T-helper 1 cell treated with Interleukin-12 subunit alpha and Interleukin-12 subunit beta and Interleukin-4 antibody, amounts not matched to agents 30 μg/mL and 1 μg/mL, for 36 hours (primary cell): Measurements from ENCODE around the gene GAS2L1.

Source experiments
- H3K27ac Mint-ChIP-seq: one replicate; pipeline ENCODE4 v1.8.0; 2021; ENCODE audit warnings: mild to moderate bottlenecking, mixed read lengths
- H3K27me3 Mint-ChIP-seq: one replicate; pipeline ENCODE4 v1.8.0; 2021; ENCODE audit warnings: low read depth, mixed read lengths
- H3K36me3 Mint-ChIP-seq: one replicate; pipeline ENCODE4 v1.8.0; 2021; ENCODE audit warnings: low read depth, mixed read lengths
- H3K4me1 Mint-ChIP-seq: one replicate; pipeline ENCODE4 v1.8.0; 2021; ENCODE audit warnings: low read depth, mixed read lengths
- H3K4me3 Mint-ChIP-seq: one replicate; pipeline ENCODE4 v1.8.0; 2021; ENCODE audit warnings: mild to moderate bottlenecking, moderate library complexity, mixed read lengths
- H3K9me3 Mint-ChIP-seq: one replicate; pipeline ENCODE4 v1.8.0; 2021; ENCODE audit warnings: mixed read lengths

GAS2L1 gene

GRCh38 chr22:29334148-29334547 is 27.7 kb downstream of the GAS2L1 start:
- Mint-ChIP-seq H3K27me3 (no peaks in the 10 kb centered on the region), H3K27ac (no peak overlapping the region), H3K9me3 (no peaks in the 10 kb centered on the region), H3K4me3 (no peak overlapping the region), H3K4me1 (no peaks in the 10 kb centered on the region), H3K36me3 (peaks cover 35% of the 10 kb centered on the region)

GRCh38 chr22:29334696-29335344 is 28.4 kb downstream of the GAS2L1 start:
- H3K36me3 Mint-ChIP-seq, result peaks cover 36% of the 10 kb centered on the region
- H3K4me1 Mint-ChIP-seq, result no peaks in the 10 kb centered on the region
- no peaks in the 10 kb centered on the region for H3K27me3 Mint-ChIP-seq
- H3K27ac Mint-ChIP-seq, result no peak overlapping the region
- H3K9me3 Mint-ChIP-seq, result no peaks in the 10 kb centered on the region
- no peak overlapping the region for H3K4me3 Mint-ChIP-seq

GRCh38 chr22:29335656-29336055 is 29.2 kb downstream of the GAS2L1 start:
- Mint-ChIP-seq H3K27me3 (no peaks in the 10 kb centered on the region), H3K36me3 (peaks cover 36% of the 10 kb centered on the region), H3K27ac (no peak overlapping the region), H3K9me3 (no peaks in the 10 kb centered on the region), H3K4me3 (no peak overlapping the region), H3K4me1 (no peaks in the 10 kb centered on the region)

GRCh38 chr22:29336751-29337490 is 30.5 kb downstream of the GAS2L1 start:
- Mint-ChIP-seq H3K4me3 (no peak overlapping the region), H3K9me3 (no peaks in the 10 kb centered on the region), H3K4me1 (no peaks in the 10 kb centered on the region), H3K27me3 (no peaks in the 10 kb centered on the region), H3K27ac (no peak overlapping the region), H3K36me3 (peaks cover 37% of the 10 kb centered on the region)

GRCh38 chr22:29337631-29338284 is 31.3 kb downstream of the GAS2L1 start:
- Mint-ChIP-seq H3K4me1 (no peaks in the 10 kb centered on the region), H3K36me3 (peaks cover 40% of the 10 kb centered on the region), H3K4me3 (no peak overlapping the region), H3K9me3 (no peaks in the 10 kb centered on the region), H3K27ac (no peak overlapping the region), H3K27me3 (no peaks in the 10 kb centered on the region)

- H3K4me3 Mint-ChIP-seq, result no peak overlapping the region
- H3K9me3 Mint-ChIP-seq, result no peaks in the 10 kb centered on the region
- H3K4me1 Mint-ChIP-seq, result no peaks in the 10 kb centered on the region
- H3K27me3 Mint-ChIP-seq, result no peaks in the 10 kb centered on the region
- peaks cover 38% of the 10 kb centered on the region for H3K36me3 Mint-ChIP-seq
- H3K27ac Mint-ChIP-seq, result no peak overlapping the region
Observed at GRCh38 chr22:29338398-29338797, 31.9 kb downstream of the GAS2L1 start.

GRCh38 chr22:29339381-29340235 is 33.2 kb downstream of the GAS2L1 start:
- Mint-ChIP-seq H3K36me3 (peaks cover 38% of the 10 kb centered on the region), H3K9me3 (no peaks in the 10 kb centered on the region), H3K27me3 (no peaks in the 10 kb centered on the region), H3K4me3 (no peak overlapping the region), H3K4me1 (no peaks in the 10 kb centered on the region), H3K27ac (no peak overlapping the region)

- Mint-ChIP-seq H3K36me3 (peaks cover 39% of the 10 kb centered on the region), H3K4me3 (no peak overlapping the region), H3K9me3 (no peaks in the 10 kb centered on the region), H3K27ac (no peak overlapping the region), H3K27me3 (no peaks in the 10 kb centered on the region), H3K4me1 (no peaks in the 10 kb centered on the region)
Observed at GRCh38 chr22:29340566-29340965, 34.1 kb downstream of the GAS2L1 start.

- Mint-ChIP-seq H3K4me3 (no peak overlapping the region), H3K9me3 (no peaks in the 10 kb centered on the region), H3K4me1 (no peaks in the 10 kb centered on the region), H3K36me3 (peaks cover 38% of the 10 kb centered on the region), H3K27ac (no peak overlapping the region), H3K27me3 (no peaks in the 10 kb centered on the region)
Observed at GRCh38 chr22:29341056-29341848, 34.8 kb downstream of the GAS2L1 start.

GRCh38 chr22:29341849-29342127 is 35.3 kb downstream of the GAS2L1 start:
- Mint-ChIP-seq H3K27me3 (no peaks in the 10 kb centered on the region), H3K27ac (no peak overlapping the region), H3K4me3 (no peak overlapping the region), H3K36me3 (peaks cover 41% of the 10 kb centered on the region), H3K9me3 (no peaks in the 10 kb centered on the region), H3K4me1 (no peaks in the 10 kb centered on the region)

GRCh38 chr22:29342177-29342576 is 35.7 kb downstream of the GAS2L1 start:
- Mint-ChIP-seq H3K27me3 (no peaks in the 10 kb centered on the region), H3K27ac (no peak overlapping the region), H3K4me1 (no peaks in the 10 kb centered on the region), H3K36me3 (peaks cover 43% of the 10 kb centered on the region), H3K9me3 (no peaks in the 10 kb centered on the region), H3K4me3 (no peak overlapping the region)

GRCh38 chr22:29342577-29343312 is 36.3 kb downstream of the GAS2L1 start:
- no peak overlapping the region for H3K4me3 Mint-ChIP-seq
- H3K27ac Mint-ChIP-seq, result no peak overlapping the region
- peaks cover 44% of the 10 kb centered on the region for H3K36me3 Mint-ChIP-seq
- no peaks in the 10 kb centered on the region for H3K4me1 Mint-ChIP-seq
- no peaks in the 10 kb centered on the region for H3K27me3 Mint-ChIP-seq
- no peaks in the 10 kb centered on the region for H3K9me3 Mint-ChIP-seq

GRCh38 chr22:29343313-29343805 is 36.9 kb downstream of the GAS2L1 start:
- no peak overlapping the region for H3K4me3 Mint-ChIP-seq
- peaks cover 41% of the 10 kb centered on the region for H3K36me3 Mint-ChIP-seq
- no peaks in the 10 kb centered on the region for H3K27me3 Mint-ChIP-seq
- no peaks in the 10 kb centered on the region for H3K9me3 Mint-ChIP-seq
- no peak overlapping the region for H3K27ac Mint-ChIP-seq
- H3K4me1 Mint-ChIP-seq, result no peaks in the 10 kb centered on the region
